GM21528 (cell line): ENCODE data around the gene TMEM139.
A peak's percentile ranks its signal among the peaks of the same experiment; 100 is the strongest.

Experiments
- ATAC-seq: cut with Tn5 transposase; IDR thresholded peaks from one replicate; pipeline ENCODE4 v1.9.1; 2021; ENCODE audit warnings: mild to moderate bottlenecking, moderate library complexity; ENCODE audit not compliant: unreplicated experiment, low FRiP score

TMEM139 gene

GRCh38 chr7:143321242-143321641 lies 36.5 kb downstream of the TMEM139 start:
- no peak for ATAC-seq

- no peak for ATAC-seq
These were observed 37.0 kb downstream of the TMEM139 start for GRCh38 chr7:143321734-143322133.

GRCh38 chr7:143322760-143323633 lies 38.2 kb downstream of the TMEM139 start:
- no peak for ATAC-seq

GRCh38 chr7:143323653-143324052 lies 38.9 kb downstream of the TMEM139 start:
- no peak for ATAC-seq

- peak; percentile 59 for ATAC-seq
These were observed 40.5 kb downstream of the TMEM139 start for GRCh38 chr7:143325240-143325639.

GRCh38 chr7:143327903-143328302 lies 43.1 kb downstream of the TMEM139 start:
- no peak for ATAC-seq

GRCh38 chr7:143329471-143330170 lies 44.9 kb downstream of the TMEM139 start:
- ATAC-seq: no peak

- ATAC-seq: no peak
These were observed 46.5 kb downstream of the TMEM139 start for GRCh38 chr7:143331179-143331801.

- ATAC-seq: no peak
These were observed 49.5 kb downstream of the TMEM139 start for GRCh38 chr7:143334244-143334643.

GRCh38 chr7:143337216-143337615 lies 52.5 kb downstream of the TMEM139 start:
- ATAC-seq: no peak
